LHCN-M2 (cell line): ENCODE measurements around the gene CXCR2. TPM values are rescaled to one million over a fixed set of nuclear protein-coding genes. Genes with fewer than 3 reads are reported as not detected.

Experiments
- DNase-seq: peaks from one replicate; pipeline ENCODE4 v3.0.0-alpha.2; 2012; ENCODE audit warnings: low read depth
- total RNA-seq: library from RNA; depleted of rRNA; stranded (reverse); fragments of >200 nt; gene quantifications from 2 replicates; pipeline ENCODE4 v1.2.3, GENCODE V29; 2014; rRNA removed

Gene CXCR2
- total RNA-seq, 1 experiment from 2014 or later, result not detected

- peak; percentile 8 for DNase-seq
Observed at GRCh38 chr2:218180467-218181114, 54.8 kb downstream of the CXCR2 start.

DNA sequence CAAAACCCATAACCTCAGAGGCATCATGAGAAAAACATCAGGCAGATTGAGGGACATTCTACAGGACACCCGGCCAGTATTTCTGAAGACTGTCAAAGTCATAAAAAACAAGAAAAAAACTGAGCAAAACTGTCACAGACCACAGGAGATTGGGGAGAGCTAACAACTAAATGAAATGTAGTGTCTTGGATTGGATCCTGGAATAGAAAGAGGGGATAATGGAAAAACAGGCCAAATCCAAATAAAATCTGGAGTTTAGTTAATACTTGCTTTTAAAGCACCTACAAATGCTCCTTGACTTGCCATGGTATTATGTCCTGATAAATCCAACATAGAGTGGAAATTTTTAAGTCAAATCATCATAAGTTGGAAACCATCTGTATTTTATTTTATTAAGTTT lies 58.5 kb downstream of the CXCR2 start:
- DNase-seq, result no peak

DNA sequence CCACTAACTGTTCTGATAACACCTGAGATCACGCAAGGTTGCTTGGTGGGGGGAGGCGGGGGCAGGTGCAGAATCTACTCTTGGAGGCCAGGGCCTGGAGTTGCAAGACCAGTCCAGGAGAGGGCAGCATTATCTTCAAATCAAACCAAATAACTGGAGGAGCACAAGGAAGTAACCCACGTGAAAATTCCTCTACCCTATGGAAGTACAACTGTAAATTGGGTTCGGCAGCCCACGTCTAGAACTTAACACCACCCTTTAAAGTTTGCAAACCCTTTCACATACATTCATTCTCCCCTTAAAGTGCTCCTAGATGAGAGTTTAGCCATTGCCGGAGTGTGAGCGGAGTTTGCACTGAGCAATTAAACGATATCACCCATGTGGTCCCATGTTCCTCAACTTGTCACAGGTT lies 60.5 kb downstream of the CXCR2 start:
- DNase-seq, result peak; percentile 60

Other genes with a start within 250 kb of the CXCR2 start
- gene TNS1, start 123.0 kb upstream of the CXCR2 start, total RNA-seq, result 47.8 and 53.4 TPM in 2 replicates
- not detected in 2 replicates for gene RUFY4, start 56.8 kb upstream of the CXCR2 start, total RNA-seq
- not detected in 2 replicates for gene CXCR1, start 40.9 kb downstream of the CXCR2 start, total RNA-seq
- gene ARPC2, start 91.2 kb downstream of the CXCR2 start, total RNA-seq, result 499 and 526 TPM in 2 replicates
- gene GPBAR1, start 135.0 kb downstream of the CXCR2 start, total RNA-seq, result 0.06 TPM in 1 of 2 replicates, not detected in the other
- gene AAMP, start 144.1 kb downstream of the CXCR2 start, total RNA-seq, result 168 and 170 TPM in 2 replicates
- gene PNKD, start 144.5 kb downstream of the CXCR2 start, total RNA-seq, result 39.6 and 54.2 TPM in 2 replicates
- gene TMBIM1, start 166.5 kb downstream of the CXCR2 start, total RNA-seq, result 148 and 158 TPM in 2 replicates
- not detected in 2 replicates for gene CATIP, start 230.8 kb downstream of the CXCR2 start, total RNA-seq